Astrocyte (in vitro differentiated cells and primary cell): ENCODE results near the gene FBXO3. TPM values are rescaled to one million over a fixed set of nuclear protein-coding genes. Genes with fewer than 3 reads are reported as not detected.

Source experiments
- DNase-seq: peaks from one replicate; pipeline ENCODE4 v3.0.0-alpha.2; 2010; ENCODE audit warnings: low read depth
- FAIRE-seq: peaks from 2 replicates; lab custom pipeline; 2011; peaks lifted over from hg19 to GRCh38; lab: Jason Lieb, UNC
- H2AFZ ChIP-seq: 2 replicates; pipeline ENCODE4 v1.6.0; 2012; ENCODE audit warnings: low read depth, low read length, inconsistent platforms
- H3K27ac ChIP-seq: 2 replicates; pipeline ENCODE4 v1.5.1; 2011; ENCODE audit warnings: low read depth, low read length, inconsistent platforms
- H3K27me3 ChIP-seq: 2 replicates; pipeline ENCODE4 v1.6.0; 2011; ENCODE audit warnings: low read length, inconsistent platforms; ENCODE audit not compliant: insufficient read depth
- H3K36me3 ChIP-seq: 2 replicates; pipeline ENCODE4 v1.5.1; 2011; ENCODE audit warnings: low read length, inconsistent platforms; ENCODE audit not compliant: insufficient read depth
- H3K4me1 ChIP-seq: 2 replicates; pipeline ENCODE4 v1.5.1; 2011; ENCODE audit warnings: low read length, inconsistent platforms; ENCODE audit not compliant: insufficient read depth
- H3K4me2 ChIP-seq: 2 replicates; pipeline ENCODE4 v1.6.0; 2012; ENCODE audit warnings: low read length, inconsistent platforms
- H3K4me3 ChIP-seq: 2 replicates; pipeline ENCODE4 v1.5.1; 2011; ENCODE audit warnings: low read depth, mild to moderate bottlenecking, low read length, inconsistent platforms; ENCODE audit not compliant: insufficient read depth
- H3K79me2 ChIP-seq: 2 replicates; pipeline ENCODE4 v1.6.0; 2012; ENCODE audit warnings: mild to moderate bottlenecking, low read length, inconsistent platforms; ENCODE audit not compliant: insufficient read depth
- H3K9ac ChIP-seq: 2 replicates; pipeline ENCODE4 v1.6.0; 2012; ENCODE audit warnings: mild to moderate bottlenecking, low read length, inconsistent platforms
- H3K9me3 ChIP-seq: 2 replicates; pipeline ENCODE4 v1.5.1; 2012; ENCODE audit warnings: low read depth, mild to moderate bottlenecking, low read length, inconsistent platforms; ENCODE audit not compliant: insufficient read depth
- H4K20me1 ChIP-seq: 2 replicates; pipeline ENCODE4 v1.6.0; 2012; ENCODE audit warnings: low read length, inconsistent platforms; ENCODE audit not compliant: insufficient read depth
- H3K27ac Mint-ChIP-seq: one replicate; pipeline ENCODE4 v1.8.0; 2021; ENCODE audit warnings: mild to moderate bottlenecking, mixed read lengths; ENCODE audit not compliant: unreplicated experiment
- H3K27me3 Mint-ChIP-seq: one replicate; pipeline ENCODE4 v1.8.0; 2021; ENCODE audit warnings: low read depth, mixed read lengths; ENCODE audit not compliant: unreplicated experiment
- H3K36me3 Mint-ChIP-seq: one replicate; pipeline ENCODE4 v1.8.0; 2021; ENCODE audit warnings: low read depth, mixed read lengths; ENCODE audit not compliant: unreplicated experiment
- H3K4me1 Mint-ChIP-seq: one replicate; pipeline ENCODE4 v1.8.0; 2021; ENCODE audit warnings: low read depth, mixed read lengths; ENCODE audit not compliant: unreplicated experiment
- H3K4me3 Mint-ChIP-seq: one replicate; pipeline ENCODE4 v1.8.0; 2021; ENCODE audit warnings: mild to moderate bottlenecking, moderate library complexity, mixed read lengths; ENCODE audit not compliant: unreplicated experiment
- H3K9me3 Mint-ChIP-seq: one replicate; pipeline ENCODE4 v1.8.0; 2021; ENCODE audit warnings: mild to moderate bottlenecking, mixed read lengths; ENCODE audit not compliant: unreplicated experiment
- CTCF ChIP-seq: IDR thresholded peaks from 2 replicates; pipeline ENCODE4 v1.5.1; 2011; ENCODE audit warnings: low read depth, mild to moderate bottlenecking, inconsistent platforms, low read length, moderate library complexity; ENCODE audit not compliant: insufficient read depth
- EZH2 ChIP-seq: IDR thresholded peaks from 2 replicates; pipeline ENCODE4 v1.6.1; 2012; ENCODE audit warnings: mild to moderate bottlenecking, low read length, inconsistent platforms; ENCODE audit not compliant: insufficient read depth
- total RNA-seq: library from RNA; stranded (reverse); gene quantifications from 2 replicates; pipeline ENCODE4 v1.2.1, GENCODE V29; 2021

Gene FBXO3
- total RNA-seq, 1 donor from 2014 or later, result 23.5 TPM

- H3K36me3 ChIP-seq, result peaks cover 5% of the 10 kb centered on the region
- no peaks in the 10 kb centered on the region for H3K9me3 Mint-ChIP-seq
- no peak for FAIRE-seq
Measured at GRCh38 chr11:33769542-33769941, 4.8 kb downstream of the FBXO3 start.

GRCh38 chr11:33767624-33768023 lies 6.7 kb downstream of the FBXO3 start:
- H3K9me3 Mint-ChIP-seq, result no peaks in the 10 kb centered on the region
- H3K4me1 Mint-ChIP-seq, result peaks cover 7% of the 10 kb centered on the region
- Histone ChIP-seq H3K9me3 (no peaks in the 10 kb centered on the region), H3K27ac (no peak overlapping the region), H3K4me2 (no peak overlapping the region), H3K36me3 (peaks cover 11% of the 10 kb centered on the region), H3K4me3 (no peak overlapping the region), H3K4me1 (peaks cover 3% of the 10 kb centered on the region), H2AFZ (no peak overlapping the region), H3K27me3 (no peaks in the 10 kb centered on the region), H3K9ac (no peak overlapping the region), H3K79me2 (peaks cover 15% of the 10 kb centered on the region), H4K20me1 (peaks cover 19% of the 10 kb centered on the region)
- no peaks in the 10 kb centered on the region for H3K27me3 Mint-ChIP-seq
- no peak for FAIRE-seq
- TF ChIP-seq CTCF (no peak), EZH2 (no peak)
- H3K27ac Mint-ChIP-seq, result no peak overlapping the region
- DNase-seq, result no peak
- no peak overlapping the region for H3K4me3 Mint-ChIP-seq
- peaks cover 4% of the 10 kb centered on the region for H3K36me3 Mint-ChIP-seq

More at GRCh38 chr11:33769542-33769941, 4.8 kb downstream of the FBXO3 start:
- H3K27ac Mint-ChIP-seq, result no peak overlapping the region
- no peak overlapping the region for H2AFZ ChIP-seq
- H3K27me3 Mint-ChIP-seq, result no peaks in the 10 kb centered on the region
- H3K4me2 ChIP-seq, result no peak overlapping the region
- H3K27ac ChIP-seq, result no peak overlapping the region
- H3K4me1 Mint-ChIP-seq, result peaks cover 10% of the 10 kb centered on the region
- no peak overlapping the region for H3K9ac ChIP-seq
- H3K4me1 ChIP-seq, result peaks cover 11% of the 10 kb centered on the region
- TF ChIP-seq EZH2 (no peak), CTCF (no peak)
- peaks cover 4% of the 10 kb centered on the region for H3K36me3 Mint-ChIP-seq
- DNase-seq, result no peak
- peaks cover 31% of the 10 kb centered on the region for H3K79me2 ChIP-seq
- peaks cover 29% of the 10 kb centered on the region for H4K20me1 ChIP-seq
- H3K27me3 ChIP-seq, result no peaks in the 10 kb centered on the region
- no peak overlapping the region for H3K4me3 Mint-ChIP-seq
- no peak overlapping the region for H3K4me3 ChIP-seq
- no peaks in the 10 kb centered on the region for H3K9me3 ChIP-seq

DNA sequence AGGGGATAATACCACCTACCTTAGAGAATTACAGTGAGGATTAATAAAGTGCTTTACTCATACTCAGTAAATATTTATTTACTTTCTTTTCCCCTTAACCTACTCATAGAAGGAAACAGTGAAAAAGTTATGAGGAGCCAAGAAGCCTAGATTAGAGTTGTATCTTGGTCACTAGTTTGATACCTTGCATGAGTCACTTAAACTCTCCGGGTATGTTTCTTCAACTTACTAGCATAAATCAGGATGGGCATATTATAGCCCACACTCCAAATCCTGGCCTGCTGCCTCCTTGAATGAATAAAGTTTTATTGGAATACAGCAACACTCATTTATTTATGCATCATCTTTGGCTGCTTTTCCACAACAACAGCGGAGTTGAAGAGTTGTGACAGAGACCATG lies 8.2 kb downstream of the FBXO3 start:
- no peaks in the 10 kb centered on the region for H3K4me1 ChIP-seq
- no peak overlapping the region for H3K4me3 ChIP-seq
- no peaks in the 10 kb centered on the region for H3K27me3 Mint-ChIP-seq
- H3K79me2 ChIP-seq, result peaks cover under 1% of the 10 kb centered on the region
- H3K9me3 ChIP-seq, result no peaks in the 10 kb centered on the region
- no peak for DNase-seq
- H4K20me1 ChIP-seq, result peaks cover 7% of the 10 kb centered on the region
- H3K4me2 ChIP-seq, result no peak overlapping the region
- H3K9me3 Mint-ChIP-seq, result no peaks in the 10 kb centered on the region
- H3K27ac ChIP-seq, result no peak overlapping the region
- H3K27me3 ChIP-seq, result no peaks in the 10 kb centered on the region
- peaks cover 2% of the 10 kb centered on the region for H3K4me1 Mint-ChIP-seq
- no peak for TF ChIP-seq EZH2
- TF ChIP-seq CTCF, result no peak
- no peak overlapping the region for H2AFZ ChIP-seq
- FAIRE-seq, result no peak
- H3K36me3 ChIP-seq, result peaks cover 11% of the 10 kb centered on the region
- no peak overlapping the region for H3K27ac Mint-ChIP-seq
- peaks cover 4% of the 10 kb centered on the region for H3K36me3 Mint-ChIP-seq
- H3K4me3 Mint-ChIP-seq, result no peak overlapping the region
- no peak overlapping the region for H3K9ac ChIP-seq
